LHCN-M2 (cell line): Measurements from ENCODE around the gene CDCA8. TPM values are rescaled to one million over a fixed set of nuclear protein-coding genes. Genes with fewer than 3 reads are reported as not detected.
"Not testable (repeated sequence)": the region's sequence is repeated elsewhere in the genome, so short reads cannot be mapped to it uniquely, and the experiment has no call there.

Experiments
- DNase-seq: peaks from one replicate; pipeline ENCODE4 v3.0.0-alpha.2; 2012; ENCODE audit warnings: low read depth
- total RNA-seq: library from RNA; depleted of rRNA; stranded (reverse); fragments of >200 nt; gene quantifications from 2 replicates; pipeline ENCODE4 v1.2.3, GENCODE V29; 2014

The CDCA8 gene
- total RNA-seq, 1 experiment from 2014 or later: 47.6 TPM

DNA sequence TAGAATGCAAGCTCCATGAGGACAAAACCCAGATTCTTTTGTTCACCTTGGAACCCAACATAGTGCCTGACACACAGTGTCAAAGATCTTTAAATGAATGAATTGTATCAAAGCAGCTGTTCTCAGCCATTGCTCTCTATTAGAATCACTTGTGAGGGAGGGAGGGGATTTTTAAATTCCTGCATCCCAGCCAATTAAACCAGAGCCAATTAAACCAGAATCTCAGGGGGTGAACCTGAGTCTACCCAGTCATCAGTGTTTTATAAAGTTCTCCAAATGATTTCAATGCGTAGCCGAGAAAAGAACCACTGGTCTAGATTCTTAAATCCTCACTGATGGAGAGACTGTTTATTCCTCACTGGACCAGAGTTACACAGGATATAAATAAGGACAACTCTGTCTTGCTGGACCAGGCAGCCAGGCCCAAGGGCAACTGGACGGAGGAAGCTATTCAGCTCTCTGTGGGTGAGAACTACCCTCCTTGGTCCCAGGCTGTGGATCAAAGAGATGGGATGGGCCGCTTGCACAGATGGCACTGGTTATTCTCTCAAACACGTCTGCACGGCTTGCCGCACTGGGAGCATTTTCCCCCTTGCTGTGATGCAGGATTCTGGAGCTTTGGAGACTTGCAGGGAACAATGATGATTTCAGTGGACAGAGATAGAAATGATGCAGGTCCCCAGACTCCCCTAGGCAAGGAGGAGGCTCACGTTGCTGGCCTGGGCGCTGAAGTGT, 20.0 kb upstream of the CDCA8 start:
- no peak for DNase-seq

- DNase-seq: no peak
These were observed 18.4 kb upstream of the CDCA8 start for GRCh38 chr1:37673920-37674319.

DNA sequence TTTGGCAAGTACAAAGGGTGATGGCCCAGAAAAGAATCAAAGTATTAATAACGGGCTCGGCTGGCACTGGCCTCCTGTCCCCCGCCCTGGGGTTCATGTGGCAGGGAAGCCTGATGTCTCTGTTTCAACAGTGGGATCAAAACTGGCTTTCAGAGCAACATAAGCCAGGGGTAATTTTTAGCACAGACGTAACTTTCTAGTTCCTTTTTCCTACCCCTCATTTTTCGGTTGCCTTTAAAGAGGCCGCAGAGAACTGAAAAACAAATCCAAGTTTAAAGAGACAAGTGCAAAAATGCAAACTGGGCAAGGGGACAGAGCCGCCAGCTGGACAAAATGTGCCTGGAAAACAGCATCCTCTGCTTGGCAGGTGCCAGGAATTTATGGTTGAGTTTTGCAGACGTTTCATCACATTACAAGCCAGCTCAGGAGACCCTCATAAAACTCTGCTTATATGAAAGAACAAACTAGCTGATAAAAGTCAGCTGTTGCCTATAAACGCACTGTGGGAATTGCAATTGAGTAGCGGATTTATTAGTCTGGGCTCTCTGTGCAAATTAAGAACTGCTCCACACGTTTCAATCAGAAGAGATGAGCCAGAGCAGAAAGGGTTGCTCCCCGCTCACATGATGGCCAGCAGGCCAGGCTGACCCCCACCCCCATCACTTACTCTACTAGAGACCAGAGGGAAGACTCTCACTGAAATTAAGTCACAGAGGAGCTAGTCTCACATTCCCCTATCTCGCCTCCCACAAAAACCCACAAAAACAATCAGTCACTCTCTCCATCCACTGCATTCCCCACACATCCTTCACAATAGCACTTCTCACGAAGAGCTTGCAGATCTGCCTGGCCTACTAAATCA, 15.8 kb upstream of the CDCA8 start:
- DNase-seq: no peak

- no peak for DNase-seq
These were observed 15.2 kb upstream of the CDCA8 start for GRCh38 chr1:37677143-37677439.

DNA sequence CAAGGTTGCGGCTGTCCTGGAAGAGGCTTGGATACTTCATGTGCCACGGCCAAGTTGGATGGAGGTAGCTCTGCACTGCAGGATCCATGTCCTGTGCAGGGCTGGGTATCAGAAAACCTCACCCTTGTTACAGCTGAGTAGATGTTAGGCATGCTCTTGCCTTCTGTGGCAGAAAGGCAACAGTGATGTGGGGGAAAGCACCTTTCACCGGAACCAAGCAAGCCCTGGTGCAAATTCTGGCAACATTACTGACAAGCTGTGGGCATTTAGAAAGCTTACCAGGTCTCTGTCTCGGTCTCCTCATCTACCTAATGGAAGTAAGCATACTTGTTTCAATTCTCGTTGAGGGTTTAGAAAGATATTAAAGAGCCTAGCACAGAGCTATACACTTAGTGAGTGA, 14.5 kb upstream of the CDCA8 start:
- DNase-seq: no peak

GRCh38 chr1:37680933-37681332, 11.4 kb upstream of the CDCA8 start:
- no peak for DNase-seq

GRCh38 chr1:37682334-37682987, 9.9 kb upstream of the CDCA8 start:
- DNase-seq: peak; percentile 70

GRCh38 chr1:37684182-37684581, 8.1 kb upstream of the CDCA8 start:
- not testable (repeated sequence) for DNase-seq

DNA sequence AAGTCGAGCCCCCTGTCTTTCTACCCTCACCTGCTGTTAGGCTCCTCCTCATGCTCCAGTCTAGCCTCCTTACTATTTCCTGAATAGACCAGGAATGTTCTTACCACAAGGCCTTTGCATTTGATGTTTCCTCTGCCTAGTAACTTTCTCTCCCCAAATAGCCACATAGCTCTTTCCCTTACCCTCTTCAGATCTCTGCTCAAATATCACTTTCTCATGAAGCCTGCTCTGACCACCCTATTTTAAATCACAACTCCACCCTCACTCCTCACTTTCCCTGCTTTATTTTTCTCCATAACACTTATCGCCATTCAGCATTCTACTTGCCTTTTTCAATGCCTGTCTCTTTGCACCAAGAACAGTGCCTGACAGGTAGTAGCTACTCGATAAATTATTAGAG, 6.6 kb upstream of the CDCA8 start:
- DNase-seq: no peak

- DNase-seq: not testable (repeated sequence)
These were observed 4.6 kb upstream of the CDCA8 start for GRCh38 chr1:37687764-37688163.

DNA sequence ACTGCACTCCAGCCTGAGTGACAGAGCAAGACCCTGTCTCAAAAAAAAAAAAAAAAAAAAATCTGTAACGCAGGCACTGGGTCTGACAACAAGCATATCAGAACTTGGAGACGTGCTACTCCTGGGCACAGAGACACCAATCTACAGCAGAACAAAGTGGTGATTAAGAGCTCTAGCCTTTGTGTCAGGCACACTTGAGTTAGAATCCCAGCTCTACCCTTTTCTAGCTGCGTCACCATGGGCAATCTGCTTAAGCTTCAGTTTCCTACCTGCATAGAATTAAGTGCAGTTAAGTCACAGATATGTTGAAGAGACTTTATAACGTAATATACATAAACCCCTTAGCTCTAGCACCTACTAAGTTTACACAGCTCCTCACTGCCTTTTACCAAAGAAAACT, 3.4 kb upstream of the CDCA8 start:
- DNase-seq: no peak

GRCh38 chr1:37691497-37692077, 729 bp upstream of the CDCA8 start:
- DNase-seq: peak; percentile 18

DNA sequence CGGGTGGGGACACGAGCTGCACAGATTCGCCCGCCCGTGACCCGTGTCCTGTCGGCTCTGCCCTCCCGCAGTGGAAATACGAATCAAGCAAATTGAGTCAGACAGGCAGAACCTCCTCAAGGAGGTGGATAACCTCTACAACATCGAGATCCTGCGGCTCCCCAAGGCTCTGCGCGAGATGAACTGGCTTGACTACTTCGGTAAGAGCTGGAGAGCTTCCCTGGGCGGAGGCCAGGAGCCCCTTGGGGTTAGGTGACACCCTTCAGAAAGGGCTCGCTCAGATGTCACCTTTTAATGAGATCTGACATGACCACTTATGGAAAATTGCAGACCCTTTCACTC, 489 bp downstream of the CDCA8 start:
- DNase-seq: peak; percentile 12

- DNase-seq: no peak
These were observed 4.8 kb downstream of the CDCA8 start for GRCh38 chr1:37697090-37697489.

DNA sequence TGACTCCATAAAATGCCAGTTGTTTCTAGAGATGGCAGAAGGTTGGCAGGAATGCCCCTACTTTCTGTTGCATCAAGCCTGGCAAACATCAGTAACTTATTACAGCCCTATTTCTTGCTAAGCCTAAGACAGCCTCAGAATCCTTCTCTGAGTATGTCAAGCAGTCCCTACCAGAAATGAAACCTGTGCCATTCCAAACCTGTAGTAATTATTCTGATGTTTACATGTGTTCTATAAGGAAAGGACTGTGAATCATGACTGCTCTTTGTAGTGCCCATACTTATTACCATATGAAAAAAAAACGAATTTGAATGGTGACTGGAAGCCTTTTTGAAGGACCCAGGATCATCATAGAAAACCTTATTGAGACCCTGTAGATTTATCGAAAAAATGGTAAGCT, 5.4 kb downstream of the CDCA8 start:
- no peak for DNase-seq

DNA sequence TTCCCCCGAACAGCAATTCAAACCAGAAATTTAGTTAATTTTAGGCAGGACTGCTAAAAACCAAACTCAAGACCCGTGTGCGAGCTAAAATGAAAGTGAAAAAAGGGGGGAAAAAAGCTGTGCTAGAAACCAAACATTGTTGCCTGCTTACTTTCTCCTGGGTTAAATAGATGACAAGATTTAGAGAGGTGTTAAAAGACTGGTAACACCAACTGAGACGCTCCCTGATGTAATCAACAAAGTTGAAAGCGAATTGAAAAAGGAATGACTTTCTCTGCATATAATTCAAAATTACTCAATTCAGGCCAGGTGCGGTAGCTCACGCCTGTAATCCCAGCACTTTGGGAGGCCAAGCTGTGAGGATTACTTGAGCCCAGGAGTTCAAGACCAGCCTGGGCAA, 6.8 kb downstream of the CDCA8 start:
- DNase-seq: no peak

GRCh38 chr1:37701051-37701450, 8.7 kb downstream of the CDCA8 start:
- DNase-seq: no peak

- DNase-seq: no peak
These were observed 10.7 kb downstream of the CDCA8 start for GRCh38 chr1:37703061-37703460.

- no peak for DNase-seq
These were observed 12.7 kb downstream of the CDCA8 start for GRCh38 chr1:37704966-37705365.

DNA sequence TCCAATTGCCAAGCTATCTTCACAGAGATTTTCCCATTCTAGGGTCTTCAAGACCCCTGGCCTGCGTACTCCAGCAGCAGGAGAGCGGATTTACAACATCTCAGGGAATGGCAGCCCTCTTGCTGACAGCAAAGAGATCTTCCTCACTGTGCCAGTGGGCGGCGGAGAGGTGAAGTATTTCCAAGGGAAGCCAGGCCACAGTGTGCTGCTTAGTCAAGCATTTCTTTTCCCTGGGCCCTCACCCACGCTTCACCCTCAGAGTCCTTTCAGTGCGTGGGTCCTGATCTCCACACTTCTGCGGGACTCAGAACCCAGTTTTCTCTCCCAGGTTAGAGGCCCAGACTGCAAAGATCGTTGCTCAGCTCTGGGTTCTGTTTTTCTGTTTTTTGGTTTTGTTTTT, 13.1 kb downstream of the CDCA8 start:
- no peak for DNase-seq

DNA sequence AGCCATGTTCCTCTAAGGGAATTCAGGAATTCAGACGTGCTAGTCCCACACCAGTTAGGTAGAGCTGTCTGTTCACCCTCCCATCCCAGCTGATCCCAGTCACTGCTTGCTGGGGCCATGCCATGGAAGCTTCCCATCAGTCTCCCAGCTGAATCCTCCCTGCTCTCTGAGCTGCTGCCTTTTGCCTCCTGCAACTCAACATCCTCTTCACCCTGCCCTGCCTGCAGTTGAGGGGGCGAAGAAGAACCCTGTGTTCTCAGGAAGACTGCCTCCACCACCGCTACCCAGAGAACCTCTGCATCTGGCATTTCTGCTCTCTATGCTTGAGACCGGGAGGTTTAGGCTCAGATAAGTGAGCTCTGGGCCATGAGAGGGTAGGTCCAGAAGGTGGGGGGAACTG, 16.2 kb downstream of the CDCA8 start:
- no peak for DNase-seq

- DNase-seq: no peak
These were observed 21.9 kb downstream of the CDCA8 start for GRCh38 chr1:37714226-37714625.
